ENCODE data around the gene RGS17.

DNA sequence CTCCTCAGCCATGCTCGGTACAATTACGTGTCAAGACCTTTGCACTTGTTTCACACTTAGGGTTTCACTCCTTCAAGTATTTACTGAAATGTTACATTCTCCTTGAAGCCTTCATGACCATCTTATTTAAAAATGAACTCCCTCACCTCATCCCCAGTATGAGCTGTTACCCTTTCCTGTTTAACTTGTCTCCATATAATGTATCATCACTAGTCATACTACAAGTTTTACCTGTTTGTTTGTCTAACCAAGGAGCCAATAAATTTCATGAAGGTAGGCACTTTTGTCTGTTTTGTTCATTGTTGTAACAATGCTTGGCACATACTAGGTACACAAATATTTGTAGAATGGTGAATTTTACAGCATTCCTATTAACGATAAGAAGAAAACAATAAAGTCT lies 82.5 kb downstream of the RGS17 start:
- TF ChIP-seq EZH2phosphoT487 (IDR thresholded peaks at IDR 0.05; ENCODE audit: borderline replicate concordance) = no peak
- TF ChIP-seq CTCF (conservative IDR thresholded peaks at IDR 0.05; ENCODE audit: low read length) = no peak
